ENCODE data around the gene CD22. TPM values are rescaled to one million over a fixed set of nuclear protein-coding genes. Genes with fewer than 3 reads are reported as not detected.
"Not testable (repeated sequence)": the region's sequence is repeated elsewhere in the genome, so short reads cannot be mapped to it uniquely, and the experiment has no call there.

Gene CD22
- total and polyA plus RNA-seq, 2 donors from 2014 or later, result 0.82 to 15.4 TPM

- H3K9ac ChIP-seq (ENCODE audit: low read length in 3 of 3), result no peak within 1 kb of the TSS
- DNase-seq (no peak), FAIRE-seq (no peak)
- no peaks in the 10 kb centered on the region for H3K27me3 ChIP-seq (ENCODE audit: control insufficient read depth, insufficient read depth, low read length)
- H3K4me1 ChIP-seq (ENCODE audit: control insufficient read depth in 2 of 3, insufficient read depth in 2 of 3, low read depth in 1 of 3, low read length in 3 of 3), result no peaks in the 10 kb centered on the region
- intact Hi-C loops (cut with DNase I), result no loop called here
- H3K4me3 ChIP-seq (ENCODE audit: low read length in 3 of 3), result no peak within 1 kb of the TSS
- H3K27ac ChIP-seq (ENCODE audit: low read depth in 2 of 2, low read length in 2 of 2), result no peak within 1 kb of the TSS
- H3K9me3 ChIP-seq (ENCODE audit: control insufficient read depth in 2 of 3, insufficient read depth in 1 of 3, low read length in 3 of 3), result no peaks in the 10 kb centered on the region
- H3K36me3 ChIP-seq (ENCODE audit: control insufficient read depth in 2 of 3, insufficient read depth in 3 of 3, low read length in 3 of 3), result no peaks in the 10 kb centered on the region
- TF ChIP-seq CTCF (IDR thresholded peaks at IDR 0.05; ENCODE audit: borderline replicate concordance, extremely low read depth, insufficient read depth), result no peak
These were observed 41.7 kb downstream of the CD22 start, which contains the start of gene GPR42 for GRCh38 chr19:35370722-35371121. Gene GPR42, plus strand, starts transcription at chr19:35371068. Its CDS starts 292 bp downstream, at chr19:35371360.

- Histone ChIP-seq H3K9ac (ENCODE audit: low read length in 3 of 3) (no peak overlapping the region), H3K36me3 (ENCODE audit: control insufficient read depth in 2 of 3, insufficient read depth in 3 of 3, low read length in 3 of 3) (no peaks in the 10 kb centered on the region), H3K4me3 (ENCODE audit: low read length in 3 of 3) (no peak overlapping the region), H3K4me1 (ENCODE audit: control insufficient read depth in 2 of 3, insufficient read depth in 2 of 3, low read depth in 1 of 3, low read length in 3 of 3) (no peaks in the 10 kb centered on the region), H3K27me3 (ENCODE audit: control insufficient read depth, insufficient read depth, low read length) (no peaks in the 10 kb centered on the region), H3K9me3 (ENCODE audit: control insufficient read depth in 2 of 3, insufficient read depth in 1 of 3, low read length in 3 of 3) (no peaks in the 10 kb centered on the region), H3K27ac (ENCODE audit: low read depth in 2 of 2, low read length in 2 of 2) (no peak overlapping the region)
- DNase-seq (no peak), FAIRE-seq (no peak)
- TF ChIP-seq CTCF (IDR thresholded peaks at IDR 0.05; ENCODE audit: borderline replicate concordance, extremely low read depth, insufficient read depth), result no peak
- intact Hi-C loops (cut with DNase I), result no loop called here
These were observed 44.5 kb downstream of the CD22 start for GRCh38 chr19:35373492-35373891.

GRCh38 chr19:35374031-35374430 lies 45.0 kb downstream of the CD22 start:
- H3K4me3 ChIP-seq (ENCODE audit: low read length in 3 of 3); intact Hi-C loops (cut with DNase I); H3K36me3 ChIP-seq (ENCODE audit: control insufficient read depth in 2 of 3, insufficient read depth in 3 of 3, low read length in 3 of 3); H3K9me3 ChIP-seq (ENCODE audit: control insufficient read depth in 2 of 3, insufficient read depth in 1 of 3, low read length in 3 of 3); FAIRE-seq; H3K27me3 ChIP-seq (ENCODE audit: control insufficient read depth, insufficient read depth, low read length); H3K27ac ChIP-seq (ENCODE audit: low read depth in 2 of 2, low read length in 2 of 2); DNase-seq; H3K9ac ChIP-seq (ENCODE audit: low read length in 3 of 3); H3K4me1 ChIP-seq (ENCODE audit: control insufficient read depth in 2 of 3, insufficient read depth in 2 of 3, low read depth in 1 of 3, low read length in 3 of 3): not testable (repeated sequence)

- Histone ChIP-seq H3K27me3 (ENCODE audit: control insufficient read depth, insufficient read depth, low read length) (no peaks in the 10 kb centered on the region), H3K9me3 (ENCODE audit: control insufficient read depth in 2 of 3, insufficient read depth in 1 of 3, low read length in 3 of 3) (no peaks in the 10 kb centered on the region), H3K27ac (ENCODE audit: low read depth in 2 of 2, low read length in 2 of 2) (no peak overlapping the region), H3K36me3 (ENCODE audit: control insufficient read depth in 2 of 3, insufficient read depth in 3 of 3, low read length in 3 of 3) (no peaks in the 10 kb centered on the region), H3K4me3 (ENCODE audit: low read length in 3 of 3) (no peak overlapping the region), H3K9ac (ENCODE audit: low read length in 3 of 3) (no peak overlapping the region), H3K4me1 (ENCODE audit: control insufficient read depth in 2 of 3, insufficient read depth in 2 of 3, low read depth in 1 of 3, low read length in 3 of 3) (no peaks in the 10 kb centered on the region)
- FAIRE-seq (no peak), DNase-seq (no peak)
- TF ChIP-seq CTCF (IDR thresholded peaks at IDR 0.05; ENCODE audit: borderline replicate concordance, extremely low read depth, insufficient read depth), result no peak
- intact Hi-C loops (cut with DNase I), result no loop called here
These were observed 46.7 kb downstream of the CD22 start for GRCh38 chr19:35375505-35376307.

Data from kidney (tissue), 14 donors.